GM19351 (cell line): ENCODE results near the gene SFTA2.
"Not testable (repeated sequence)": the region's sequence is repeated elsewhere in the genome, so short reads cannot be mapped to it uniquely, and the experiment has no call there.

Experiments
- ATAC-seq: cut with Tn5 transposase; IDR thresholded peaks from one replicate; pipeline ENCODE4 v1.9.1; 2021; ENCODE audit warnings: mild to moderate bottlenecking, moderate library complexity; ENCODE audit not compliant: unreplicated experiment

SFTA2 gene

GRCh38 chr6:30931969-30932645 is at the start of gene SFTA2:
Gene SFTA2 (minus strand): TSS chr6:30932170. CDS start chr6:30932096, 74 bp downstream.
- ATAC-seq = no peak

GRCh38 chr6:30979690-30980089 is 47.7 kb upstream of the SFTA2 start:
- no peak for ATAC-seq

GRCh38 chr6:30979141-30979540 is 47.2 kb upstream of the SFTA2 start:
- ATAC-seq = no peak

GRCh38 chr6:30974490-30975252 is 42.7 kb upstream of the SFTA2 start:
- no peak for ATAC-seq

GRCh38 chr6:30972816-30973215 is 40.8 kb upstream of the SFTA2 start:
- ATAC-seq = no peak

- ATAC-seq = no peak
Measured at GRCh38 chr6:30970946-30971345, 39.0 kb upstream of the SFTA2 start.

- ATAC-seq = not testable (repeated sequence)
Measured at GRCh38 chr6:30969171-30969570, 37.2 kb upstream of the SFTA2 start.

GRCh38 chr6:30966154-30966553 is 34.2 kb upstream of the SFTA2 start:
- ATAC-seq = no peak

- no peak for ATAC-seq
Measured at GRCh38 chr6:30965140-30965601, 33.2 kb upstream of the SFTA2 start.

GRCh38 chr6:30964075-30964474 is 32.1 kb upstream of the SFTA2 start:
- ATAC-seq = no peak

GRCh38 chr6:30963641-30964040 is 31.7 kb upstream of the SFTA2 start:
- ATAC-seq = no peak

- ATAC-seq = no peak
Measured at GRCh38 chr6:30962716-30963115, 30.7 kb upstream of the SFTA2 start.

- ATAC-seq = no peak
Measured at GRCh38 chr6:30960907-30961673, 29.1 kb upstream of the SFTA2 start.

GRCh38 chr6:30957716-30958115 is 25.7 kb upstream of the SFTA2 start:
- no peak for ATAC-seq

- ATAC-seq = no peak
Measured at GRCh38 chr6:30955367-30956042, 23.5 kb upstream of the SFTA2 start.

GRCh38 chr6:30954631-30955366 is 22.8 kb upstream of the SFTA2 start:
- no peak for ATAC-seq

GRCh38 chr6:30951907-30952469 is 20.0 kb upstream of the SFTA2 start:
- ATAC-seq = no peak

- no peak for ATAC-seq
Measured at GRCh38 chr6:30948811-30949210, 16.8 kb upstream of the SFTA2 start.

GRCh38 chr6:30947231-30947630 is 15.3 kb upstream of the SFTA2 start:
- ATAC-seq = no peak

GRCh38 chr6:30945281-30945680 is 13.3 kb upstream of the SFTA2 start:
- ATAC-seq = no peak
